ENCODE measurements around the gene ZFPL1. TPM values are rescaled to one million over a fixed set of nuclear protein-coding genes. Genes with fewer than 3 reads are reported as not detected.

The ZFPL1 gene
- total RNA-seq, 3 donors from 2014 or later (not counting 1 experiment from before 2014, with no cell fraction given): 49.8 to 60.2 (median 50.8) TPM

DNA sequence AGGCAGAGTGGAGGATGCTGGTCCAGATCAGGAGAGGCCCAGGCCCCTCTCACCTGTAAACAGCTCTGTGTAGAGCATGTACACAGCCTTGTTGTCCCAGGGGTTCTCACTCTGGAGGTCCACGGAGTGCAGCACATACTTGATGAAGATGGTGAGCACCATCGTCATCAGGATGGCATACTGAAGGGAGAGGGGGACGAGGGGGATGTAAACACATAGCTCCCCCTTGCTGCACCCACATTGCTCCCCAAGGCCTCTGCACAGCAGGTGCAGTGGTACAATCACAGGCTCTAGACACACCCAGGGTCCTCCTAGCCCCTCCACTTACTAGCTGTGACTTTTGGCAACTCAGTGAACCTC, 47.4 kb downstream of the ZFPL1 start:
- H3K27me3 ChIP-seq (ENCODE audit: control insufficient read depth, insufficient read depth, low read length): no peaks in the 10 kb centered on the region
- no peaks in the 10 kb centered on the region for H3K36me3 Mint-ChIP-seq
- H3K4me1 Mint-ChIP-seq: peaks cover 29 to 49% of the 10 kb centered on the region in 2 donors
- ATAC-seq: no peak
- H3K9me3 ChIP-seq (ENCODE audit: control insufficient read depth, insufficient read depth, low read length): no peaks in the 10 kb centered on the region
- 66% methylated on average over 3 of the region's 3 CpGs for WGBS (ENCODE audit: insufficient coverage)
- H3K27ac ChIP-seq (ENCODE audit: low read length): no peak overlapping the region
- H3K27me3 Mint-ChIP-seq (ENCODE audit: low read depth in 2 of 2): no peaks in the 10 kb centered on the region
- peaks cover 62% of the 10 kb centered on the region for H3K36me3 ChIP-seq (ENCODE audit: control insufficient read depth, insufficient read depth, low read length)
- DNase-seq: peak in 1 of 2 donors; percentile 7
- no peak overlapping the region for H3K4me3 Mint-ChIP-seq
- H3K4me1 ChIP-seq (ENCODE audit: control insufficient read depth, insufficient read depth, low read length): peaks cover 53% of the 10 kb centered on the region
- TF ChIP-seq, protein P1, sequence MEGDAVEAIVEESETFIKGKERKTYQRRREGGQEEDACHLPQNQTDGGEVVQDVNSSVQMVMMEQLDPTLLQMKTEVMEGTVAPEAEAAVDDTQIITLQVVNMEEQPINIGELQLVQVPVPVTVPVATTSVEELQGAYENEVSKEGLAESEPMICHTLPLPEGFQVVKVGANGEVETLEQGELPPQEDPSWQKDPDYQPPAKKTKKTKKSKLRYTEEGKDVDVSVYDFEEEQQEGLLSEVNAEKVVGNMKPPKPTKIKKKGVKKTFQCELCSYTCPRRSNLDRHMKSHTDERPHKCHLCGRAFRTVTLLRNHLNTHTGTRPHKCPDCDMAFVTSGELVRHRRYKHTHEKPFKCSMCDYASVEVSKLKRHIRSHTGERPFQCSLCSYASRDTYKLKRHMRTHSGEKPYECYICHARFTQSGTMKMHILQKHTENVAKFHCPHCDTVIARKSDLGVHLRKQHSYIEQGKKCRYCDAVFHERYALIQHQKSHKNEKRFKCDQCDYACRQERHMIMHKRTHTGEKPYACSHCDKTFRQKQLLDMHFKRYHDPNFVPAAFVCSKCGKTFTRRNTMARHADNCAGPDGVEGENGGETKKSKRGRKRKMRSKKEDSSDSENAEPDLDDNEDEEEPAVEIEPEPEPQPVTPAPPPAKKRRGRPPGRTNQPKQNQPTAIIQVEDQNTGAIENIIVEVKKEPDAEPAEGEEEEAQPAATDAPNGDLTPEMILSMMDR (IDR thresholded peaks at IDR 0.05): no peak
- H3K27ac Mint-ChIP-seq: peak overlapping the region in 1 of 2 donors; percentile 30
- no peaks in the 10 kb centered on the region for H3K9me3 Mint-ChIP-seq
- intact Hi-C loops (cut with micrococcal nuclease): no loop called here
- no peak overlapping the region for H3K4me3 ChIP-seq (ENCODE audit: low read length)

- Histone ChIP-seq H3K36me3 (ENCODE audit: control insufficient read depth, insufficient read depth, low read length) (peaks cover 57% of the 10 kb centered on the region), H3K4me3 (ENCODE audit: low read length) (peak overlapping the region; percentile 6), H3K27ac (ENCODE audit: low read length) (peak overlapping the region; percentile 6), H3K27me3 (ENCODE audit: control insufficient read depth, insufficient read depth, low read length) (no peaks in the 10 kb centered on the region), H3K4me1 (ENCODE audit: control insufficient read depth, insufficient read depth, low read length) (peaks cover 53% of the 10 kb centered on the region), H3K9me3 (ENCODE audit: control insufficient read depth, insufficient read depth, low read length) (no peaks in the 10 kb centered on the region)
- no peak overlapping the region for H3K4me3 Mint-ChIP-seq
- ATAC-seq (no peak), DNase-seq (peak in 1 of 2 donors; percentile 4)
- WGBS (ENCODE audit: insufficient coverage): 75% methylated on average over 6 of the region's 6 CpGs
- no peaks in the 10 kb centered on the region for H3K36me3 Mint-ChIP-seq
- intact Hi-C loops (cut with micrococcal nuclease): no loop called here
- no peaks in the 10 kb centered on the region for H3K9me3 Mint-ChIP-seq
- peak overlapping the region in 1 of 2 donors; percentile 99 for H3K27ac Mint-ChIP-seq
- H3K27me3 Mint-ChIP-seq (ENCODE audit: low read depth in 2 of 2): no peaks in the 10 kb centered on the region
- TF ChIP-seq, protein P1 (IDR thresholded peaks at IDR 0.05): no peak
- H3K4me1 Mint-ChIP-seq: peaks cover 32 to 52% of the 10 kb centered on the region in 2 donors
Measured at GRCh38 chr11:65131895-65132237, 47.8 kb downstream of the ZFPL1 start.

- peaks cover 52% of the 10 kb centered on the region for H3K36me3 ChIP-seq (ENCODE audit: control insufficient read depth, insufficient read depth, low read length)
- TF ChIP-seq, protein P1 (IDR thresholded peaks at IDR 0.05): no peak
Measured at GRCh38 chr11:65132238-65132987, 48.4 kb downstream of the ZFPL1 start.

More at GRCh38 chr11:65132238-65132987, 48.4 kb downstream of the ZFPL1 start:
- intact Hi-C loops (cut with micrococcal nuclease): no loop called here
- Histone ChIP-seq H3K4me1 (ENCODE audit: control insufficient read depth, insufficient read depth, low read length) (peaks cover 53% of the 10 kb centered on the region), H3K4me3 (ENCODE audit: low read length) (peak overlapping the region; percentile 92), H3K27me3 (ENCODE audit: control insufficient read depth, insufficient read depth, low read length) (no peaks in the 10 kb centered on the region), H3K9me3 (ENCODE audit: control insufficient read depth, insufficient read depth, low read length) (no peaks in the 10 kb centered on the region), H3K27ac (ENCODE audit: low read length) (peak overlapping the region; percentile 6)
- Mint-ChIP-seq H3K4me1 (peaks cover 32 to 52% of the 10 kb centered on the region in 2 donors), H3K9me3 (no peaks in the 10 kb centered on the region), H3K27ac (peak overlapping the region; percentile 99), H3K27me3 (ENCODE audit: low read depth in 2 of 2) (no peaks in the 10 kb centered on the region), H3K36me3 (no peaks in the 10 kb centered on the region), H3K4me3 (peak overlapping the region; percentile 49)
- DNase-seq: no peak
- ATAC-seq: no peak
- WGBS (ENCODE audit: insufficient coverage): 62% methylated on average over 10 of the region's 10 CpGs
